GM19351 (cell line): Measurements from ENCODE around the gene CD79B.
"Not testable (repeated sequence)": the region's sequence is repeated elsewhere in the genome, so short reads cannot be mapped to it uniquely, and the experiment has no call there.

Experiments used
- ATAC-seq: cut with Tn5 transposase; IDR thresholded peaks from one replicate; pipeline ENCODE4 v1.9.1; 2021; ENCODE audit warnings: mild to moderate bottlenecking, moderate library complexity; ENCODE audit not compliant: unreplicated experiment

The CD79B gene

DNA sequence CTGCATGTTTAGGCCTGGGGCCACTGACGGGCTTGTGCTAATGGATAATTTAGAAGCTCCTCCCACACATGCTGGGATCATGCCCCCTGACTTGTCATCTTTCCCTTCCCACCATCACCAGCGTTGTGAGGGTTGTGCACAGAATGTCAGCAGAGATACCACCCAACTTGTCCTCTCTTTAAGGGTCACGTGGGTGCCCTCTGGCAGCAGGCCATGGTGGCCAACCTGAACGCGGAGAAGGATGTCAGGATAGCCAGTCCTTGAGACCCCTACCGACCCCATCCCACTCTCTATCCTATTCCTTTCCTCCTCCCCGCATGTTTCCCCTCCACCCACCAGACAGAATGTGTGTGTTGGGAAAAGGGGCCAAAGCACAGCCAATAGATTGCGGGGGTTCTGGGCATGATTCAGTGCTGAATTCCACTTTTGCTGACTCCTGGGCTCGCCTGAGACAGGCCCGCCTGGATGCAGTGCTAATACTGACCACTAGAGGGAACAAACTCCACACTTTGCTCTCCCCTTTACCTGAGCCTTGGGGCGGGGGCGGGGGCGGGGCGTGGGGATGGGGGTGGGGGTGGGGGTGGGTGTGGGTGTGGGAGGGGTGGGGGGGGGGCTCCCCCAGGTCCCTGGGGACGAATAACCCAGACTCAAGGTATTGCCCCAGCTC is 50.1 kb downstream of the CD79B start, which contains the start of gene GH2:
Gene GH2, minus strand, starts transcription at position 10 of the 667 bp plus-strand sequence. CDS start 143 bp downstream, outside the sequence.
- ATAC-seq = no peak

DNA sequence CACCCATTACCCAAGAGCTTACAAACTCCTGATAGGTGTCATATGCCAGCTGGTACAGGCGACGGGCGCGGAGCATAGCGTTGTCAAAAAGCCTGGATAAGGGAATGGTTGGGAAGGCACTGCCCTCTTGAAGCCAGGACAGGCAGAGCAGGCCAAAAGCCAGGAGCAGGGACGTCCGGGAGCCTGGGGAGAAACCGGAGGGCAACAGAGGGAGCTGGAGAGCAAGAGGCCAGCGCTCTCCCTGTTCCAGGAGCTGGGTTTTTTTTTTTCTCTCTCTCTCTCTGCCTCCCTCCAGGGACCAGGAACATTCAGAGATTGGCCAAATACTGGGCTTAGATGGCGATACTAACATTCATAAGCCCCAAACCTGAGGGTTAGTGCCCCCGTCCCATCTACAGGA is 50.8 kb downstream of the CD79B start:
- ATAC-seq = not testable (repeated sequence)

DNA sequence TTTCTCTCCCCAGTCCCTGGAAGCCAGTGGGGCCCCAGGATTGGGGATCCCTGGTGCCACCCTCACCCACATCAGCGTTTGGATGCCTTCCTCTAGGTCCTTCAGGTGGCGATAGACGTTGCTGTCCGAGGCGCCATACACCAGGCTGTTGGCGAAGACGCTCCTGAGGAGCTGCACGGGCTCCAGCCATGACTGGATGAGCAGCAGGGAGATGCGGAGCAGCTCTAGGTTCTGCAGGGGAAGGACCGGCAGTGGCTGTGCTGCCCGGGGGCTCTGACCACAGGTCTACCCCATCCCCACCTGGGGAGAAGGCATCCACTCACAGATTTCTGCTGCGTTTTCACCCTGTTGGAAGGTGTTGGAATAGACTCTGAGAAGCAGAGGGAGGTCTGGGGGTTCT is 51.4 kb downstream of the CD79B start:
- no peak for ATAC-seq
